ENCODE data around the gene INAVA.
"Not testable (repeated sequence)": the region's sequence is repeated elsewhere in the genome, so short reads cannot be mapped to it uniquely, and the experiment has no call there.

INAVA gene

DNA sequence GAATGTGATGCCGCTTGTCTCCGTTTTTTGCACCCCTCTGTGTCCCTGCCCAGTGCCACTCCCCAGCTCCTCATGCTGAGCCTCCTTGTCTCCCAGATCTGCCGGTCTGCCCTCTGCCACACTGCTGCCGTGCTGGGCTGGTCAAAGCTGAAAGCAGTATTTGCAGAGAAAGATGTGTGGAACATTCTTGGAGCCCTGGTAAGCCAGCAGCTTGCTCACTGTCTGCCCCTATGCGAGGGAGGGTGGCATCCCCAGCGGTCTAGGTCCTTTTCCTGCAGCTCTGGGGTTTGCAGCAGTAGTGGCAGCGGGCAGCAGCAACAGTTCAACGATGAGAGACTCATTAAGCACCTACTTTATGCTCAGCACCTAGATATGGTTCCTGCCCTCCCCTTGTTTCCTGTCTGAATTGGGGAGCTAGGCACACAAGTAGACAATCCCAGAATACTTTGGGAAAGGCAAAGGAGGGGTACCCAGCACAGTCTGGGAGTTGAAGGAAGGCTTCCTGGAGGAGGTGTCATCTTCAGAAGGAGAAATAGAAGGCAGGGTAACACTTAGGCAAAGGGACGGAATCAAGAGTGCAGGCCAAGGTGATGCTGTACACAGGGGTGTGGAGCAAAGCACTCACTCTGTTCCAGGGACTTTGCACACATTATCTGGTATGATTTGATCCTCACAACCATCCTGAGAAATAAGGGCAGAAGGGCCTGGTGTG, 65.7 kb downstream of the INAVA start:
- no peak overlapping the region for H3K4me3 ChIP-seq
- no peaks in the 10 kb centered on the region for H3K4me1 ChIP-seq
- no peaks in the 10 kb centered on the region for H3K9me3 ChIP-seq
- H3K36me3 ChIP-seq (replicated peaks), result no peaks in the 10 kb centered on the region
- no peaks in the 10 kb centered on the region for H3K27me3 ChIP-seq (ENCODE audit: low read depth)
- DNase-seq (ENCODE audit: low spot score in 2 of 2), result no peak
- in situ Hi-C loops (cut with MboI; ENCODE audit: low sequenced_read_pairs), result no loop called here

DNA sequence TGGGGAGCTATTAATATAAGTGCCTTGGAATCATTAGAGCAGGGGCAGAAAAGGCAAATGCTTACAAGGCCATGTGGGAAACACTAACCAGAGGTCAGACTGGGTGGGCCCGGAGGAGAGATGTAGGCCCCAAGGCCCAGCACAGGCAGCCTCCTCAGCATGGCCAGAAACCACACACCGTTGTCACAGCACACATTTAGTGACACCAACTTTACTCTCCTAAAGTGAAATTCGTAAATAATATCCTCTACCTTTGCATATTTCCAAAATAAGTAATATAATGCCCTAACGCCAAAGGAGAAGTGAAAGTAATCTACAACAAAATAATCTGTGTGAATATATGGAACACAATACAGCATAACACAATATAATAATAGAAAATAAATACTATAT, 66.2 kb downstream of the INAVA start:
- no peaks in the 10 kb centered on the region for H3K4me1 ChIP-seq
- H3K4me3 ChIP-seq, result no peak overlapping the region
- no peaks in the 10 kb centered on the region for H3K27me3 ChIP-seq (ENCODE audit: low read depth)
- H3K36me3 ChIP-seq (replicated peaks), result no peaks in the 10 kb centered on the region
- H3K9me3 ChIP-seq, result no peaks in the 10 kb centered on the region
- no peak for DNase-seq (ENCODE audit: low spot score in 2 of 2)
- in situ Hi-C loops (cut with MboI; ENCODE audit: low sequenced_read_pairs), result no loop called here

DNA sequence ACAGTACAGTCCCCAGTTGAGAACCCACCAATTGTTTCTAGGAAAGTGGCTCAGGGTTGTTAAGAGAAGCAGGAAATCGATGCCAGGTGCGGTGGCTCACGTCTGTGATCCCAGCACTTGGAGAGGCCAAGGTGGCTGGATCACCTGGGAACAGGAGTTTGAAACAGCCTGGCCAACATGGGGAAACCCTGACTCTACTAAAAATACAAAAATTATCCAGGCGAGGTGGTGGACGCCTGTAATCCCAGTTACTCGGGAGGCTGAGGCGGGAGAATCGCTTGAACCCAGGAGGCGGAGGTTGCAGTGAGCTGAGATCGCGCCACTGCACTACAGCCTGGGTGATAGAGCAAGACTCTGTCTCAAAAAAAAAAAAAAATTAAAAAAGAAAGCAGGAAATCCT, 67.5 kb downstream of the INAVA start:
- DNase-seq (ENCODE audit: low spot score in 2 of 2); H3K9me3 ChIP-seq; H3K36me3 ChIP-seq (replicated peaks); H3K4me3 ChIP-seq; H3K4me1 ChIP-seq; H3K27me3 ChIP-seq (ENCODE audit: low read depth); in situ Hi-C loops (cut with MboI; ENCODE audit: low sequenced_read_pairs): not testable (repeated sequence)

DNA sequence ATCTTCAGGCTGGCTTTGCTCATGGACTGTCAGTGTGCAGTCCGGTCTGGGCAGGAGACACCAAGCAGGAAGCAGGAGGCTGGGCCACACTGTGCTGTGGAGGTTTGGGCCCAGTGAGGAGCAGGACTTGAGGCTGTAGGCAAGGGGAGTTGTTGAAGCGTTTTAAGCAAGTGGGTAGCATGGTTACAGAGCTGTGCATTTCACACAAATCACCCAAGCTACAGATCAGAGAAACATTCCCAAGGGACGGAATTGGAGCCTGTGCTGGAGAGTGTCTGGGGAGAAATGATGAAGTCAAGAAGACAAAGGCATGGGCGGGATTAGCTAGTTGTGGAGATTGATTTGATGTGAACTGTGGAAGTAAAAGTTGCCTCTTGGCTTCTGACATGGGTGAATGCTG, 67.9 kb downstream of the INAVA start:
- no peaks in the 10 kb centered on the region for H3K36me3 ChIP-seq (replicated peaks)
- no peaks in the 10 kb centered on the region for H3K9me3 ChIP-seq
- no peaks in the 10 kb centered on the region for H3K4me1 ChIP-seq
- in situ Hi-C loops (cut with MboI; ENCODE audit: low sequenced_read_pairs), result no loop called here
- H3K27me3 ChIP-seq (ENCODE audit: low read depth), result no peaks in the 10 kb centered on the region
- peak in 1 of 2 experiments; percentile 6 for DNase-seq (ENCODE audit: low spot score in 2 of 2)
- no peak overlapping the region for H3K4me3 ChIP-seq

DNA sequence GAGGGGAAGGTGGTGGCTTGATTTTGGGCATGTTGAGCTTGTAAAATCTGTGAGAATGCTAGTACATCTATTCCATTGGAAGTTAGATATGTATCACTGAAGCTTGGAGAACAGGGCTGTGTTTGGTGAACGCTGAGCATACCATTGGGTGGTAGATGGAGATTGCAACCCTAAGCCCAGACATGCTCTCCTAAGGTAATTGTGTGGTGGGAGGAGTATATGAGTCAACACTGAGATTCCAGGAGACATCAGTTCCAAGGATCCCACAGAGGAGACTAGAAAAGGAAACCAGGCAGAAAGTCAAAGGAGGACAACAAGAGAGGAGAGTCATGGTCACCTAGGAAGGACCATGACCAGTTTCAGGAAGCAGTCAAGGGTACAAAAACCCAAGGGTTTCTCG, 68.4 kb downstream of the INAVA start:
- DNase-seq (ENCODE audit: low spot score in 2 of 2), result no peak
- in situ Hi-C loops (cut with MboI; ENCODE audit: low sequenced_read_pairs), result no loop called here

DNA sequence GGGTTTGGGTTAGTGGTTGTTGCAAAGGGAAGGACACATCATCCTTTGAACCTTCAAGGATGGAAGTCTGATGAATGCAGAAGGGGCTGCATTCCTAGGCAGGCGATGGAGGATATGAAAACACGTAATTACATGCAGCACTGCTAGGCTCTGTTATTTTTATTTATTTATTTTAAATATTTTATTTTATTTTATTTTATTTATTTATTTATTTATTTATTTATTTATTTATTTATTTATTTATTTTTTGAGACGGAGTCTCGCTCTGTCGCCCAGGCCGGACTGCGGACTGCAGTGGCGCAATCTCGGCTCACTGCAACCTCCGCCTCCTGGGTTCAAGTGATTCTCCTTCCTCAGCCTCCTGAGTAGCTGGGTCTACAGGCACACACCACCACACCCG, 69.2 kb downstream of the INAVA start:
- in situ Hi-C loops (cut with MboI; ENCODE audit: low sequenced_read_pairs); H3K9me3 ChIP-seq; H3K4me1 ChIP-seq; H3K4me3 ChIP-seq; H3K27me3 ChIP-seq (ENCODE audit: low read depth); DNase-seq (ENCODE audit: low spot score in 2 of 2); H3K36me3 ChIP-seq (replicated peaks): not testable (repeated sequence)

More for the DNA sequence above, 68.4 kb downstream of the INAVA start:
- no peaks in the 10 kb centered on the region for H3K9me3 ChIP-seq
- H3K4me1 ChIP-seq, result no peaks in the 10 kb centered on the region
- no peaks in the 10 kb centered on the region for H3K36me3 ChIP-seq (replicated peaks)
- H3K27me3 ChIP-seq (ENCODE audit: low read depth), result no peaks in the 10 kb centered on the region
- H3K4me3 ChIP-seq, result no peak overlapping the region
